Mesendoderm (in vitro differentiated cells): ENCODE results near the gene ZNF101.
A peak's percentile ranks its signal among the peaks of the same experiment; 100 is the strongest.
"Not testable (repeated sequence)": the region's sequence is repeated elsewhere in the genome, so short reads cannot be mapped to it uniquely, and the experiment has no call there.

ENCODE experiments used
- DNase-seq: peaks from one replicate; pipeline ENCODE4 v3.0.0; 2013
- H2AK5ac ChIP-seq: 2 replicates; pipeline ENCODE4 v1.6.1; 2013; ENCODE audit warnings: low read length, inconsistent platforms
- H2BK120ac ChIP-seq: 2 replicates; pipeline ENCODE4 v1.6.1; 2013; ENCODE audit warnings: low read depth, mild to moderate bottlenecking, low read length, moderate library complexity, mixed read lengths
- H2BK15ac ChIP-seq: replicated peaks from 2 replicates; pipeline ENCODE4 v1.6.1; 2013; ENCODE audit warnings: low read depth, mild to moderate bottlenecking, moderate library complexity
- H2BK5ac ChIP-seq: 2 replicates; pipeline ENCODE4 v1.6.1; 2013; ENCODE audit warnings: low read length, inconsistent platforms
- H3K18ac ChIP-seq: 2 replicates; pipeline ENCODE4 v1.6.1; 2013; ENCODE audit warnings: mild to moderate bottlenecking, low read length, mixed read lengths
- H3K23ac ChIP-seq: one replicate; pipeline ENCODE4 v1.6.1; 2013; ENCODE audit warnings: low read length
- H3K27ac ChIP-seq: 2 replicates; pipeline ENCODE4 v1.5.1; 2013; ENCODE audit warnings: low read depth, mild to moderate bottlenecking, inconsistent platforms, low read length, moderate library complexity
- H3K27me3 ChIP-seq: 2 replicates; pipeline ENCODE4 v1.6.1; 2013; ENCODE audit warnings: low read length, control low read depth, mild to moderate bottlenecking, inconsistent platforms; ENCODE audit not compliant: insufficient read depth, poor library complexity
- H3K36me3 ChIP-seq: 2 replicates; pipeline ENCODE4 v1.6.1; 2013; ENCODE audit warnings: low read length, inconsistent platforms; ENCODE audit not compliant: control insufficient read depth, insufficient read depth
- H3K4ac ChIP-seq: one replicate; pipeline ENCODE4 v1.6.1; 2013; ENCODE audit warnings: low read depth, mild to moderate bottlenecking, low read length, moderate library complexity
- H3K4me1 ChIP-seq: 2 replicates; pipeline ENCODE4 v1.6.1; 2013; ENCODE audit warnings: low read depth, low read length, inconsistent platforms; ENCODE audit not compliant: control insufficient read depth
- H3K4me2 ChIP-seq: 2 replicates; pipeline ENCODE4 v1.6.1; 2013; ENCODE audit warnings: low read length
- H3K4me3 ChIP-seq: 2 replicates; pipeline ENCODE4 v1.5.1; 2013; ENCODE audit warnings: mild to moderate bottlenecking, low read length
- H3K56ac ChIP-seq: one replicate; pipeline ENCODE4 v1.6.1; 2013; ENCODE audit warnings: low read length
- H3K79me1 ChIP-seq: 2 replicates; pipeline ENCODE4 v1.6.1; 2013; ENCODE audit warnings: low read length, inconsistent platforms
- H3K79me2 ChIP-seq: 2 replicates; pipeline ENCODE4 v1.6.1; 2013; ENCODE audit warnings: mild to moderate bottlenecking, low read length; ENCODE audit not compliant: control insufficient read depth, insufficient read depth
- H3K9ac ChIP-seq: 2 replicates; pipeline ENCODE4 v1.6.1; 2013; ENCODE audit warnings: low read length, inconsistent platforms
- H4K5ac ChIP-seq: one replicate; pipeline ENCODE4 v1.6.1; 2013; ENCODE audit warnings: low read length
- H4K8ac ChIP-seq: one replicate; pipeline ENCODE4 v1.6.1; 2013; ENCODE audit warnings: low read depth, mild to moderate bottlenecking, control low read depth, low read length, moderate library complexity
- WGBS: extraction: QIAGEN DNeasy Blood & Tissue Kit; methylation state at CpG from one replicate; pipeline ENCODE4 v1.1.7; 2013; ENCODE audit warnings: low lambda C conversion rate, missing lambda C conversion rate; ENCODE audit not compliant: insufficient coverage; ENCODE audit errors: extremely low coverage; 5-methylcytosine and 5-hydroxymethylcytosine counted together

The ZNF101 gene

GRCh38 chr19:19696386-19696785 lies 27.7 kb downstream of the ZNF101 start:
- Histone ChIP-seq H3K79me1 (no peaks in the 10 kb centered on the region), H3K4me3 (no peak overlapping the region), H3K18ac (no peak overlapping the region), H3K23ac (no peak overlapping the region), H3K4me1 (no peaks in the 10 kb centered on the region), H3K4me2 (no peak overlapping the region), H2BK15ac (no peak overlapping the region), H2BK120ac (no peak overlapping the region), H3K36me3 (no peaks in the 10 kb centered on the region), H3K56ac (no peak overlapping the region), H3K9ac (no peak overlapping the region), H3K27me3 (no peaks in the 10 kb centered on the region), H3K4ac (no peak overlapping the region), H2AK5ac (no peak overlapping the region), H3K27ac (no peak overlapping the region), H4K8ac (no peak overlapping the region), H3K79me2 (no peaks in the 10 kb centered on the region), H4K5ac (no peak overlapping the region), H2BK5ac (no peak overlapping the region)
- no CpG with 5 or more reads among the region's 2 CpGs for WGBS
- DNase-seq = peak; percentile 61

- H4K8ac ChIP-seq = no peak overlapping the region
- no CpG with 5 or more reads among the region's 5 CpGs for WGBS
- H2BK15ac ChIP-seq = no peak overlapping the region
- H4K5ac ChIP-seq = no peak overlapping the region
- no peak overlapping the region for H3K23ac ChIP-seq
- no peak overlapping the region for H3K4ac ChIP-seq
- no peaks in the 10 kb centered on the region for H3K79me1 ChIP-seq
- DNase-seq = no peak
- H3K18ac ChIP-seq = no peak overlapping the region
- no peaks in the 10 kb centered on the region for H3K27me3 ChIP-seq
- H2BK5ac ChIP-seq = no peak overlapping the region
- H3K9ac ChIP-seq = no peak overlapping the region
- H3K4me3 ChIP-seq = no peak overlapping the region
- no peak overlapping the region for H3K4me2 ChIP-seq
- no peaks in the 10 kb centered on the region for H3K36me3 ChIP-seq
- H2AK5ac ChIP-seq = no peak overlapping the region
- no peak overlapping the region for H2BK120ac ChIP-seq
- H3K79me2 ChIP-seq = no peaks in the 10 kb centered on the region
- H3K27ac ChIP-seq = no peak overlapping the region
- H3K4me1 ChIP-seq = no peaks in the 10 kb centered on the region
- no peak overlapping the region for H3K56ac ChIP-seq
Observed at GRCh38 chr19:19697589-19697988, 28.9 kb downstream of the ZNF101 start.

- not testable (repeated sequence) for H3K4me1 ChIP-seq, H3K27ac ChIP-seq, H2BK5ac ChIP-seq, H2BK120ac ChIP-seq, H3K9ac ChIP-seq, H2BK15ac ChIP-seq, H3K79me2 ChIP-seq, H4K5ac ChIP-seq, H3K36me3 ChIP-seq, H3K56ac ChIP-seq, DNase-seq, H3K4ac ChIP-seq, H3K23ac ChIP-seq, H3K4me2 ChIP-seq, H3K4me3 ChIP-seq, H3K79me1 ChIP-seq, H4K8ac ChIP-seq, H3K27me3 ChIP-seq, H3K18ac ChIP-seq, H2AK5ac ChIP-seq
- WGBS = no CpG with 5 or more reads among the region's 1 CpG
Observed at GRCh38 chr19:19700493-19700892, 31.9 kb downstream of the ZNF101 start.

GRCh38 chr19:19704836-19705235 lies 36.2 kb downstream of the ZNF101 start:
- Histone ChIP-seq H4K8ac (no peak overlapping the region), H3K79me2 (no peaks in the 10 kb centered on the region), H2BK5ac (no peak overlapping the region), H3K79me1 (no peaks in the 10 kb centered on the region), H3K4me3 (no peak overlapping the region), H3K56ac (no peak overlapping the region), H2BK120ac (no peak overlapping the region), H3K9ac (no peak overlapping the region), H3K27me3 (no peaks in the 10 kb centered on the region), H4K5ac (no peak overlapping the region), H2AK5ac (no peak overlapping the region), H3K27ac (no peak overlapping the region), H3K18ac (no peak overlapping the region), H3K4me1 (no peaks in the 10 kb centered on the region), H3K4ac (no peak overlapping the region), H3K23ac (no peak overlapping the region), H3K4me2 (no peak overlapping the region), H2BK15ac (no peak overlapping the region), H3K36me3 (no peaks in the 10 kb centered on the region)
- no peak for DNase-seq
- WGBS = no CpG with 5 or more reads among the region's 6 CpGs

- H3K4me1 ChIP-seq = no peaks in the 10 kb centered on the region
- no peak for DNase-seq
- peaks cover 6% of the 10 kb centered on the region for H3K36me3 ChIP-seq
- no CpG with 5 or more reads among the region's 2 CpGs for WGBS
- H2BK120ac ChIP-seq = no peak overlapping the region
- H3K79me2 ChIP-seq = no peaks in the 10 kb centered on the region
- no peak overlapping the region for H3K4me2 ChIP-seq
- H2AK5ac ChIP-seq = no peak overlapping the region
- no peak overlapping the region for H3K4ac ChIP-seq
- H2BK5ac ChIP-seq = no peak overlapping the region
- H3K27me3 ChIP-seq = no peaks in the 10 kb centered on the region
- no peak overlapping the region for H2BK15ac ChIP-seq
- no peaks in the 10 kb centered on the region for H3K79me1 ChIP-seq
- H4K8ac ChIP-seq = no peak overlapping the region
- no peak overlapping the region for H3K18ac ChIP-seq
- no peak overlapping the region for H4K5ac ChIP-seq
- H3K23ac ChIP-seq = no peak overlapping the region
- H3K27ac ChIP-seq = no peak overlapping the region
- H3K56ac ChIP-seq = no peak overlapping the region
- no peak overlapping the region for H3K4me3 ChIP-seq
- no peak overlapping the region for H3K9ac ChIP-seq
Observed at GRCh38 chr19:19710506-19710905, 41.9 kb downstream of the ZNF101 start.

- no peak overlapping the region for H4K8ac ChIP-seq
- H3K27me3 ChIP-seq = no peaks in the 10 kb centered on the region
- H3K18ac ChIP-seq = no peak overlapping the region
- H3K4me2 ChIP-seq = no peak overlapping the region
- peak; percentile 19 for DNase-seq
- H3K79me1 ChIP-seq = no peaks in the 10 kb centered on the region
- no peak overlapping the region for H3K56ac ChIP-seq
- H3K27ac ChIP-seq = no peak overlapping the region
- no peak overlapping the region for H3K23ac ChIP-seq
- peak overlapping the region; percentile 33 for H3K4me3 ChIP-seq
- H2BK15ac ChIP-seq = no peak overlapping the region
- no peaks in the 10 kb centered on the region for H3K79me2 ChIP-seq
- no peak overlapping the region for H2BK120ac ChIP-seq
- no peaks in the 10 kb centered on the region for H3K4me1 ChIP-seq
- no peak overlapping the region for H2AK5ac ChIP-seq
- no peak overlapping the region for H3K9ac ChIP-seq
- no CpG with 5 or more reads among the region's 14 CpGs for WGBS
- H2BK5ac ChIP-seq = no peak overlapping the region
- no peak overlapping the region for H3K4ac ChIP-seq
- H3K36me3 ChIP-seq = peaks cover 6% of the 10 kb centered on the region
- no peak overlapping the region for H4K5ac ChIP-seq
Observed at GRCh38 chr19:19711306-19711933, 42.8 kb downstream of the ZNF101 start.
